Activated CD8-positive, alpha-beta memory T cell treated with anti-CD3 and anti-CD28 coated beads for 24 hours (primary cell): ENCODE data around the gene FUT7.
A peak's percentile ranks its signal among the peaks of the same experiment; 100 is the strongest.
"Not testable (repeated sequence)": the region's sequence is repeated elsewhere in the genome, so short reads cannot be mapped to it uniquely, and the experiment has no call there.

Experiments
- DNase-seq: peaks from one replicate; pipeline ENCODE4 v3.0.0-alpha.2; 2020

The FUT7 gene

DNA sequence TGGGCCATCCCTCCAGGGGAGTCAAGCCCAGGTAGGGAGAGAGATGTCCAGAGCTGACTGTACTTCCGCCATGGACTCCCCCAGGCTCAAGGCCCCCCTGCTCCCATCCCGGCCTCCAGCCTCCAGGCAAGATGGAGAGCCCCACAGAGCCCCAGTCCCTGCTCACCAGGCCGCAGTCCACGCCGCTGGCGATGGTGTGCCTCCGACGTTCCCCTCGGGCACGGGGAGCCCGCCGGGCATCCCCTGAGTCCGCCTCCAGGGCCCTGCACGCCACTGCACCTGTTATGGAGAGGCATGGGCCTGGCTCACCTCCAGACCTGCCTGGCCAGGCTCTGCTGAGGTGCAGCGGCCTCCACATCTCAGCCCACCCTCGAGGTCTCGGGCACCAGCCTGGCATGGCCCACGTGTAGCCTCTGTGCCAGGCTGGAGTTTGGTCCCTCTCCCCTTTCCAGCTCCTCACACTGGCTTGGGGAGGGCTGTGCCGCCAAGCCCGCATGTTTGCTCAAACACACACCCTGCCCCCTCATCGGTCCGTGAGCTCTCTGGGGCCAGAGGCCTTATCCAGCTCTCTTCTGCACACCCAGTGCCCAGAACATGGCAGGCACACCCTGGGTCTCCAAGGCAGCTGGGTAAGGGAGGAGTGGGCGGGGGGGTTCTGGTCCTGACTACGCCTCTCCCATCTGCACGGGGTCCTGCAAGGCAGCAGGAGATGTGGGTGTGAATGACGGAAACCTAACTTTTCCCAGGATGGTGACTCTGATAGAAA, 34.4 kb upstream of the FUT7 start:
- no peak for DNase-seq

DNA sequence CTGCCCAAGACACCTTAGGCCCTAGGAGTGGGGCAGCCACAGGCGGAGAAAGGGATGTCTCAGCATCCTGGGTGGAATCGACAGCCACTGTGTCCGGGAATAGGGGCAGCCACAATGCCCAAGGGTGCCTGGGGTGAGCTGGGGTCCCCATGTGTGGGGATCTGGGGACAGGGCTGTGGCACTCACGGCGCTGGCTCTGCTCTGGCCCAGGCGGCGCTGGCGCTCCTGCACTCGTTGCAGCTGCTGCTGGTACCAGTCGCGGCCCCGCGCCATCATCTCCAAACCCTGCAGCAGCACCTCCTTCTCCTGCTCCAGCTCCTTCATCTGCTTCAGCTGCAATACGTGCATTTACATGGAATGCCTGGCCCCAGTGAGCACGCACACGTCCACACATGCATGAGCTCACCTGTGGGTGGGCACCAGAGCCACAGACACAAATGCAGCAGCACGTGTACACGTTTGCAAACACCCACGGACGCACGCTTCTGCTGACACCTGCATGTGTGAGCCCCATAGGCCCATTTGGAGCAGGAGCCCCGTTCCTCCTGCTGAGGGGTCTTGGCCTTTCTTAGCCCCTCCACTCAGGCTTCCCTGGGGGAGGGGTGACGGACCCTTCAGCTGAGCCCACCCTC, 33.6 kb upstream of the FUT7 start:
- DNase-seq, result no peak

GRCh38 chr9:137064880-137065164, 32.9 kb upstream of the FUT7 start:
- DNase-seq, result no peak

GRCh38 chr9:137064027-137064879, 32.4 kb upstream of the FUT7 start:
- peak; percentile 90 for DNase-seq

- no peak for DNase-seq
Observed at GRCh38 chr9:137063311-137064026, 31.6 kb upstream of the FUT7 start.

DNA sequence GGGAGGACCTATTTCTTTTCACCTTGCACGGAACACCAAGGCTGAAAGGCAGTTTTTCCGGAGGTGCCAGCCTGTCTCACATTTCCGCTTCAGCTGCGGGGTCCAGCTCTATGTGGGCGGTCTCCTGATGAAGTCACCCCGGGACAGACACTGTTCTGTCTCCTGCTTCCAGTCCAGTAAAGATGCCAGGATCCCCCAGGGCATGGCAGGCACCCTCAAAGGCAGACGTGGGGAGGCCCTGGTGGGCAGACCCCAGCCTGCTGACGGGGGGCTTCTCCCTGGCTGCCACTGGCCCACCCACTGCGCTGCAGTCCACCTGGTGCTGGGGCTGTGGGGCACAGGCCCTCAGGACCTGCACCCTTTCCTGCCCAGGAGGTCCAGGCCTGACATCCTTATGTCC, 30.9 kb upstream of the FUT7 start:
- DNase-seq, result not testable (repeated sequence)

DNA sequence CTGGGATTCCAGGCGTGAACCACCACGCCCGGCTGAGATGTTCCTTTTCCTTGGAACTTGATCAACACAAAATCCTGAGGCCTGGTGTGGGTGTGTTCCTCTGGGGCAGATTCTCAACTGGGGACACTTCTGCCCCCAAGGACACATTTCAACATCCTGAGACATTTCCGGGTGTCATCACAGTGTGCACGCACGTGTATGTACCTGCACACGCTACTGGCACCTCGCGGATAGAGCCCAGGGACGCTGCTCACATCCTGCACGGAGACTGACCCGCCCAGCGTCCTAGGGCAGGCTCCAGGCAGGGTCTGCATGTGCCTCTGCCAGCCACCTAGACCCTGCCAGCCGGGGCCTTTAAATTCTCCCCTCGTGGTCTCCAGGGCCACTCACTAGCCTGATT, 30.5 kb upstream of the FUT7 start:
- DNase-seq, result no peak

- no peak for DNase-seq
Observed at GRCh38 chr9:137058521-137059234, 26.8 kb upstream of the FUT7 start.

GRCh38 chr9:137057545-137057944, 25.7 kb upstream of the FUT7 start:
- DNase-seq, result no peak

DNA sequence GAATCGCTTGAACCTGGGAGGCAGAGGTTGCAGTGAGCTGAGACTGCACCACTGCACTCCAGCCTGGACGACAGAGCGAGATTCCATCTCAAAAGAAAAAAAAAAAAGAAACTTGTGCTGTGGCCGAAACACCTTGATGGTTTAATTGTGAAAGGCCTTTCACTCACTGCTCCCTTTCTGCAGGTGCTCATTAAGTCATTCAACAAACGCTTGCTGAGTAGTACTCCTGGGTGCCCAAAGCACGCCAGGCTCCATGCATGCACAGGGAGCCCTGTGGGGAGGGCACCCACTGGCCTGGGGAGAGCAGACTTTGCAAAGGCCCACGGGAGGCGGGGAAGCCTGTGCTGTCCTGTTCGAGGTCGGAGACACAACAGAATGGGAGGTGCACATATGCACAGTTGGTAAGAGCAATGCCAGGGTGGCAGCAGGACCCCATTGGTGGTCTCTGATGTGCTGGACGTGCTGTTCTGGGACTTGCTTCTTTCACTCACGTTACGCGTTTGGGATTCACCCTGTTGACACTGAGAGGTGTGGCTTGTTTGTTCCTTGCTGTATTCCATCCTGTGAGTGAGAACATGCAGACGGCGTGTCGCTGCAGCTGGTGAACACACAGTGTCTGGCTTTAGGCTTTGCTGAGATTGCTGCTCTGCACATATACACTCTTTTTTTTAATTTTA, 25.0 kb upstream of the FUT7 start:
- no peak for DNase-seq

- DNase-seq, result no peak
Observed at GRCh38 chr9:137055385-137056364, 23.8 kb upstream of the FUT7 start.

GRCh38 chr9:137054932-137055384, 23.1 kb upstream of the FUT7 start:
- DNase-seq, result no peak

DNA sequence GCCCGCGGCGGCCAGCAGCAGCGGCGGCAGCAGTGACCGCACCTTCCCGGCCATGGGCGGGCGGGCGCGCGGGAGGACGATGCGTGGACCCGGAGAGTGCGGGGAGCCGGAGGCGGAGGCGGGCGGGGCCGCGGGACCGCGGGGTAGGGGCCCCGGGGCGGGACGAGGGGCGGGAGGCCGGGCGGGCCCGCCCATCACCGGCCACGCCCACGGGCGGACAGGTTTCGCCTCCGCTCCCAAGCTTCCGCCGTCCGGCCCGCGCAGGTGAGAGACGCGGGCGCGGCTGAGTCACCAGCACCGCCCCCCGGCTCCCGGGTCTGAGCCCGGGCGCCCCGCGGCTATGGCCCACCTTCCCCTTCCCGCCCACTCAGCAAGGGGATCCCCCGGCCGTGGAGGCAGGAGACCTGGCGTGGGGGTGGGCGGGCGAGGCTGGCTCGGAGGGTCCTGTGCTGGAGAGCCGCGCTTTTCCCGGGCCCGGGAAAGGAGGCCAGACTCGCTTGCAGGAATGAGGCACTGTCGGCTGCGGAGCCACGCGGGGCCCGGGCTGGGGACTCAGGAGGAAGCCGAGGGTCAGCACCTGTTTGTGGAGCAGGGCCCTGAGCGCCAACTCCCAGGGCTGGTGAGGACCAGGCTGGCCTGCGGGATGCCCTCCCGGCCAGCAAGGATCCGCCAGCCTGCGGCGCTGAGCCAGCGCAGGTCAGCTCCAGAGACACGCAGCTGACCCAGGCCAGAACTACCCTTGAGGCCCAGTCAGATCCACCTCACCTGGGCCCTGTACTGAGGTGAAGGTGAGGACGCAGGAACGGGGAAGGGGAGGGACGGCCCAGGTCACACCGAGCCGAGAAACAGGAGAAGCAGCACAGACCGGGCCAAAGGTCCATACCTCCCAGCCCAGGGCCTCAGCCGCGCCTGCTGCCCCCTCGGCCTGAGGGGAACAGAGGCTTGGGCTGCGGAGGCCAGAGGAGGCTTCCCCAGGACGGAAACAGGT, 22.4 kb upstream of the FUT7 start, which contains the start of gene ENTPD2:
TSS of gene ENTPD2 (minus strand) at position 118 of the 988 bp plus-strand sequence. CDS start at position 54, 64 bp downstream.
- DNase-seq, result no peak

DNA sequence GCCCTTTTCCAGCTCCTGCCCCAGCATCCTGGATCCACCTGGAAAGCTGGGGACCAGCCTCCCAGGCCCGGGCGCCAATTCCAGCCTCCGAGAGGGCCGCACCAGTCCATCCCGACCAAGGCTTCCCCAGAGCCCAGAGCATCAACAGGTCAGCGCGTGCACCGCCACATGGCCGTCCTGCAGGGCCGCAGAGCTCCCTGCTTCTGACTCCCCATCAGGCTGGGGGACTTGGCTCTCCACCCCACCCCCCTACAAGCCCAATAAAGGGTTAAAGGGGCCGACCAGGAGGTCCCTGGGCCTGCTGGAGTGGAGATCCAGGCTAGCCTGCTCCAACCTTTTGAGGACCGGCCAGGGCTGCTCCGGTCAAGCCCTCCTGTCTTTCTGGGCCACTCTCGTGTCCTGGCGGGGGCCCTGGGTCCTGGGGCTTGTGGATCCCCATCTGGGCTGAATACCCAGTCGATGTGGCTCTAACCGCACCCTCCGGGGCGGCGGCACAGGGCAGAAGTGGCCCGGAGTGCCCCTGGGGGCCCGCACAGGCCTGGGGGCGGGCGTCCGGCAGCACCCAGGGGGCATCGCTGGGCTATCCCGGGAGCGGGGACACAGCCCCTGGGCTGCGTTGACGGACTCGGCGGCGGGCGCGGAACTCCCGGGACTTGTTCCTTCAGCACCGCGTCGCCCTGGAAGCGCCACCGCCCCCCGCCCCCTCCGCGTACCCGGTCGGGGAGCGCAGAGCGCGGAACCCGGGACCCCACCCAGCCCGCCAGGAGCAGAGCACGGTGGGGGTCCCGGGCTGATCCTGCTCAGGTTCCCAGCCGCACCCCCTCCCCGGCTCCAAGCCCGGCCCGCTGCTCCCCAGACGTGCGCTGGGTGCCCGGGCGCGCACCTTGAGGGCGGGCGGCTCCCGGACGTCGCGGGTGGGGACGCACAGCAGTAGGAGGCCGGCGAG, 21.4 kb upstream of the FUT7 start:
- DNase-seq, result no peak

GRCh38 chr9:137052293-137052692, 20.4 kb upstream of the FUT7 start:
- no peak for DNase-seq

DNA sequence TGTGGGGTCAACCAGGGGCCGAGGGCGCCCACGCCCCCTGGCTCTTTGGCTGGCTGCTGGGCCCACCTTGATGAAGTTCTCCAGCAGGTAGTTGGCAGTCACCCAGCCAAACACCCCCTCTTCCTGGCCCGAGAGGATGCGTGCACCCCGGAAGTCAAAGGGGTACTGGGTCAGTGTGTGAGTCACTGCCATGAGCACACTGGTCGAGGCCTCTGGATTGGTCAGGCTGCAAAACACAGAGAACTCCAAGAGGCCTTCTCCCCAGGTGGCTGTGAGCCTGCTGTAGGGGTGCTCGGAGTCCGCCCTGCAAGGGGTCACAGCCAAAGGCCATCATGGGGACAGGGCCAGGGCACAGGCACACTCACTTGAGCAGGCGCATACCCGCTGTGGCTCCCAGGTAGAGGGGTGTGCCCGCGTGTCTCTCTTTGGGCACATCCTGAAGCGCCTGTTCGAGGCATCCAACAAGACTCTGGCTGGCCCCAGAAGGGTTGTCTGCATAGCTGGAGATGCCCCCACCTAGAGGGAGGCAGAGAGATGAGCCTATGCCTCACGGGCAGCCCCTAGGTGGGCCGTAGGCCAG, 19.3 kb upstream of the FUT7 start:
- no peak for DNase-seq

- no peak for DNase-seq
Observed at GRCh38 chr9:137050570-137050969, 18.7 kb upstream of the FUT7 start.
